ENCODE data around the gene TSKU.

- no peak for TF ChIP-seq CTCF (conservative IDR thresholded peaks at IDR 0.05)
- TF ChIP-seq EZH2 (IDR thresholded peaks at IDR 0.05; ENCODE audit: low read depth), result no peak
Measured at GRCh38 chr11:76773921-76774361, 9.2 kb upstream of the TSKU start.
